GM12872 (cell line): Measurements from ENCODE around the gene RAB17.

Source experiments
- TF ChIP-seq, protein P1 (sequence below): IDR thresholded peaks from 3 replicates; pipeline ENCODE4 v1.5.1; 2011; ENCODE audit warnings: low read depth, mild to moderate bottlenecking, low read length, moderate library complexity; ENCODE audit not compliant: insufficient read depth

The RAB17 gene

DNA sequence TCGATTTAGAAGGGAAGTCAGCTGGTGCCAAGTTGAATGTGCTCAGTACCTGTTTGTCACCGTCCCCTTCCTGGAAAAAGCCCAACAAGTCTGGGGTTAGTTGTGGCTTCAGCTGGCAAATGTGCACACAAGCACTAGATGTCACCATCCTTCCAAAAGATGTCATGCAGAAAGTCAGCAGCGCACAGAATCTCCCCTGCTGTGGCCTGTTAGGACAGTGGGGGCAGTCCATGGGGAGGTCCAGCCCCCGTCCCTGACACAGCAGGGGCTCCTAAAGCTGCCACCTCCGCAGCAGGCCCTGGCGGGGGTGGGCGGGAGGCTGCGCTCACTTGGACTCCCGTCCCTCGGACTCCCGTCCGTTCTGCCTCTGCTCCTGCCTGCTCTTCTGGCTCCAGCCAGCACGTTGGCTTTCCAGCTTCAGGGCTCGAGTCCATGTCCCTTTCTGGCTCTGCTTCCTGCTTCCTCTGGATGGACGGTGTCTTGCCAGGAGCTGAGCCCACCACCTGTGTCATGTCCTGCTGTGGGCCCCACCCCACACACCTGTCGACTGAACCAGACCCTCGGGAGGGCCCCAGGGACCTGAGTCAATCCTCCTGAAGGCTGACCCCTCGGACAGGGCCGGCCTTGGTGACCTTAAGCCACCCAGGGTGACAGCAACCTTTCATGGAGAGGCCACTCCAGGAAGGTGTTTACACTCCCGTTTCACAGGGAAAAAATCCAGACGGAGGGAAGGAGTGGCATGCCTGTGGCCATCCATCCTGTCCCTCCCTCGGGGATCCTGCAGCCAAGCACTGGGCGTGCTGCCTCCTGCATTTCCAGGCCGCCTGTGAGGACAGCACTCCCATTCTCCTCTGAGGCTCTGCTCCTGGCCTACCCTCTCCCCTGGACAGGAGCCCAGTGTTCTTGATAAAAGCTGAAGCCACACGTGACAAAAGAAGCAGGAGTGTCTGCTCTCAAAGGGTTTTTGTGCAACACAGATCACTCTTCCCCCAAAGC, 8.5 kb downstream of the RAB17 start:
- TF ChIP-seq, protein P1, sequence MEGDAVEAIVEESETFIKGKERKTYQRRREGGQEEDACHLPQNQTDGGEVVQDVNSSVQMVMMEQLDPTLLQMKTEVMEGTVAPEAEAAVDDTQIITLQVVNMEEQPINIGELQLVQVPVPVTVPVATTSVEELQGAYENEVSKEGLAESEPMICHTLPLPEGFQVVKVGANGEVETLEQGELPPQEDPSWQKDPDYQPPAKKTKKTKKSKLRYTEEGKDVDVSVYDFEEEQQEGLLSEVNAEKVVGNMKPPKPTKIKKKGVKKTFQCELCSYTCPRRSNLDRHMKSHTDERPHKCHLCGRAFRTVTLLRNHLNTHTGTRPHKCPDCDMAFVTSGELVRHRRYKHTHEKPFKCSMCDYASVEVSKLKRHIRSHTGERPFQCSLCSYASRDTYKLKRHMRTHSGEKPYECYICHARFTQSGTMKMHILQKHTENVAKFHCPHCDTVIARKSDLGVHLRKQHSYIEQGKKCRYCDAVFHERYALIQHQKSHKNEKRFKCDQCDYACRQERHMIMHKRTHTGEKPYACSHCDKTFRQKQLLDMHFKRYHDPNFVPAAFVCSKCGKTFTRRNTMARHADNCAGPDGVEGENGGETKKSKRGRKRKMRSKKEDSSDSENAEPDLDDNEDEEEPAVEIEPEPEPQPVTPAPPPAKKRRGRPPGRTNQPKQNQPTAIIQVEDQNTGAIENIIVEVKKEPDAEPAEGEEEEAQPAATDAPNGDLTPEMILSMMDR = peak; percentile 61

- TF ChIP-seq, protein P1 = no peak
Observed at GRCh38 chr2:237581326-237581725, 9.2 kb downstream of the RAB17 start.

DNA sequence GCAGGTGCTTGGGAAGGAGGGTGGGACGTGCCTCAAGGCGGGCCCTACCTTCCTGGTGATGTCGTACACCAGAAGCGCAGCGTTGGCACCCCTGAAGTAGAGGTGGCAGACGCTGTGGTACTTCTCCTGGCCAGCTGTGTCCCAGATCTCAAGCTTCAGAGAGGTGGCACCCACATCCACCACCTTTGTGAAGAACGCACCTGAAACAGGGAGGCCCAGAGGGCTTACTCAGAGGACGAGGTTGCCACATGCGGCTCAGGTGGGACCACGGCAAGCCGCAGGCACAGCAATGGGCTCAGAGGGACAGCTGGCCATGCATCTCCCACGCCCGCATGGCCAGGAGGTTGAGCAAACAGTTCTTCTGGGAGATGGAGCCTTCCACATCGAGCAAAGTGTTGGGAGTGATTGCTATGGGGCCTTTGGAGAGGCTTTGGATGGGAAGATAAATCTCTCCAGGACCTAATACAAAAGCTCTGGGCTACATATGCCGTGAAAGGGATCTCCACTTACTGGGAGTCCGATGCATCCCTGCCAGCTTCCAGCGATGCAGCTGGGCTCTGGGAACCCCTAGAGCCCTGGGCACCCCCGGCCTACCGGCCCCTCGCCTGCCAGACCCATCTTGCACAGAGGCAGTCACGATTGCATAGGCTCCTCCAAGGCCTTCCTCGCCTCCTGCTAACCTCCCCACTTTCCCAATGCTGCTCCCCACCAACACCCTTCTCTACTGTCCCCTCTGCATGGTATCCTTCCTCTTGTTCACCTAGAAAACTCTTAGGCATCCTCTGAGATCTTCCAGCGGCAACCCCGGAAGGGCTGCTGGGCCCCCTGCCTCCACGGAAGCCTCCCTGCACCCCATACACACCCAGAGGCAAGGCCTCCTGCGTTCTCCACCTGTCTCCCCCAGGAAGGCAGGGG, 12.3 kb downstream of the RAB17 start:
- TF ChIP-seq, protein P1 = no peak

DNA sequence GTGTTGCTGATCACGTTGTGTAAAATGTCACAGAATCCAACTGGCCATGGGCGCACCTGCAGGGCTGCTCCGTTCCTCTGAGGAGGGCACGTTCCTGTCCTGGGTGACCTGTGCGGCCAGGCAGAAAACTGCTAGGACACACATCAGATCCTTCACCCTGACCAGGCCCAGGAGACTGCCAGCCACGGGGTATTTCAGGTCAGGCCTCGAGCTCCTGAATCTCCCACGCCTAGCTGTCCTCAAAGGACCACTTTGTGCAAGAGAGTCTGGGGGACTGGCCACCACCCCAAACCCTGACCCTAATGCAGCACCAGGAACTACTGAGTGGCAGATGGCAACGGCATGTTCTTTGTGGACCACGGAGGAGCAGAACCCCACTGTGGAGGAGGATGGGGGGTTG, 13.1 kb downstream of the RAB17 start:
- TF ChIP-seq, protein P1 = no peak

GRCh38 chr2:237576974-237577373, 13.6 kb downstream of the RAB17 start:
- TF ChIP-seq, protein P1 = no peak

- TF ChIP-seq, protein P1 = no peak
Observed at GRCh38 chr2:237575869-237576862, 14.4 kb downstream of the RAB17 start.
